ENCODE data around the gene MYO16. TPM values are rescaled to one million over a fixed set of nuclear protein-coding genes. Genes with fewer than 3 reads are reported as not detected.

Gene MYO16
- total RNA-seq (0.19 TPM), polyA plus RNA-seq (0.16 TPM)
- long read RNA-seq, donor 1 = 0 reads
- long read RNA-seq, donor 2 = 0 reads
- long read RNA-seq, donor 3 = 0 reads
- long read RNA-seq, donor 4 = 0 reads
- long read RNA-seq, donor 5 = 0 reads
- long read RNA-seq, donor 6 = 0 reads
- long read RNA-seq, donor 7 = 0 reads
- long read RNA-seq, donor 8 = 0 reads
- long read RNA-seq, donor 9 = 0 reads
- long read RNA-seq, donor 10 = 0 reads

GRCh38 chr13:108629181-108629752 lies at the start of gene MYO16:
TSS of gene MYO16 (plus strand) at chr13:108629611. CDS start at chr13:108629845, 234 bp downstream.
- Histone ChIP-seq H3K36me3 (ENCODE audit: control insufficient read depth in 2 of 2, insufficient read depth in 2 of 2, low read length in 1 of 2) (no peaks in the 10 kb centered on the region), H3K27me3 (ENCODE audit: control insufficient read depth in 2 of 2, insufficient read depth in 1 of 2, low read length in 1 of 2) (no peaks in the 10 kb centered on the region), H3K4me1 (ENCODE audit: control insufficient read depth in 2 of 2, insufficient read depth in 2 of 2, low read length in 2 of 2) (no peaks in the 10 kb centered on the region), H3K4me3 (ENCODE audit: low read length in 2 of 2) (no peak within 1 kb of the TSS), H3K27ac (ENCODE audit: low read depth in 1 of 2, low read length in 1 of 2) (no peak within 1 kb of the TSS), H3K9me3 (ENCODE audit: control insufficient read depth in 2 of 2, insufficient read depth in 1 of 2, low read length in 1 of 2) (no peaks in the 10 kb centered on the region)
- 54% methylated on average over 11 of the region's 11 CpGs for WGBS
- no peak for DNase-seq (ENCODE audit: low read depth in 6 of 9, low spot score in 9 of 9)

- H3K4me3 ChIP-seq (ENCODE audit: low read length in 2 of 2) = no peak overlapping the region
- no peaks in the 10 kb centered on the region for H3K4me1 ChIP-seq (ENCODE audit: control insufficient read depth in 2 of 2, insufficient read depth in 2 of 2, low read length in 2 of 2)
- DNase-seq (ENCODE audit: low read depth in 6 of 9, low spot score in 9 of 9) = no peak
- 91% methylated on average over 3 of the region's 3 CpGs for WGBS
- no peaks in the 10 kb centered on the region for H3K27me3 ChIP-seq (ENCODE audit: control insufficient read depth in 2 of 2, insufficient read depth in 1 of 2, low read length in 1 of 2)
- no peaks in the 10 kb centered on the region for H3K9me3 ChIP-seq (ENCODE audit: control insufficient read depth in 2 of 2, insufficient read depth in 1 of 2, low read length in 1 of 2)
- H3K27ac ChIP-seq (ENCODE audit: low read depth in 1 of 2, low read length in 1 of 2) = no peak overlapping the region
- H3K36me3 ChIP-seq (ENCODE audit: control insufficient read depth in 2 of 2, insufficient read depth in 2 of 2, low read length in 1 of 2) = no peaks in the 10 kb centered on the region
Measured at GRCh38 chr13:108586826-108587225, 42.6 kb upstream of the MYO16 start.

GRCh38 chr13:108588516-108588915 lies 40.9 kb upstream of the MYO16 start:
- no peak overlapping the region for H3K27ac ChIP-seq (ENCODE audit: low read depth in 1 of 2, low read length in 1 of 2)
- no peak for DNase-seq (ENCODE audit: low read depth in 6 of 9, low spot score in 9 of 9)
- no peaks in the 10 kb centered on the region for H3K9me3 ChIP-seq (ENCODE audit: control insufficient read depth in 2 of 2, insufficient read depth in 1 of 2, low read length in 1 of 2)
- no peaks in the 10 kb centered on the region for H3K4me1 ChIP-seq (ENCODE audit: control insufficient read depth in 2 of 2, insufficient read depth in 2 of 2, low read length in 2 of 2)
- no peak overlapping the region for H3K4me3 ChIP-seq (ENCODE audit: low read length in 2 of 2)
- 77% methylated on average over 3 of the region's 3 CpGs for WGBS
- H3K36me3 ChIP-seq (ENCODE audit: control insufficient read depth in 2 of 2, insufficient read depth in 2 of 2, low read length in 1 of 2) = no peaks in the 10 kb centered on the region
- no peaks in the 10 kb centered on the region for H3K27me3 ChIP-seq (ENCODE audit: control insufficient read depth in 2 of 2, insufficient read depth in 1 of 2, low read length in 1 of 2)

GRCh38 chr13:108594153-108594552 lies 35.3 kb upstream of the MYO16 start:
- no peak for DNase-seq (ENCODE audit: low read depth in 6 of 9, low spot score in 9 of 9)
- Histone ChIP-seq H3K4me3 (ENCODE audit: low read length in 2 of 2) (no peak overlapping the region), H3K27me3 (ENCODE audit: control insufficient read depth in 2 of 2, insufficient read depth in 1 of 2, low read length in 1 of 2) (no peaks in the 10 kb centered on the region), H3K27ac (ENCODE audit: low read depth in 1 of 2, low read length in 1 of 2) (no peak overlapping the region), H3K36me3 (ENCODE audit: control insufficient read depth in 2 of 2, insufficient read depth in 2 of 2, low read length in 1 of 2) (no peaks in the 10 kb centered on the region), H3K9me3 (ENCODE audit: control insufficient read depth in 2 of 2, insufficient read depth in 1 of 2, low read length in 1 of 2) (no peaks in the 10 kb centered on the region), H3K4me1 (ENCODE audit: control insufficient read depth in 2 of 2, insufficient read depth in 2 of 2, low read length in 2 of 2) (no peaks in the 10 kb centered on the region)
- 25% methylated on average over 3 of the region's 3 CpGs for WGBS

- Histone ChIP-seq H3K27ac (ENCODE audit: low read depth in 1 of 2, low read length in 1 of 2) (no peak overlapping the region), H3K4me1 (ENCODE audit: control insufficient read depth in 2 of 2, insufficient read depth in 2 of 2, low read length in 2 of 2) (no peaks in the 10 kb centered on the region), H3K9me3 (ENCODE audit: control insufficient read depth in 2 of 2, insufficient read depth in 1 of 2, low read length in 1 of 2) (no peaks in the 10 kb centered on the region), H3K4me3 (ENCODE audit: low read length in 2 of 2) (no peak overlapping the region), H3K27me3 (ENCODE audit: control insufficient read depth in 2 of 2, insufficient read depth in 1 of 2, low read length in 1 of 2) (no peaks in the 10 kb centered on the region), H3K36me3 (ENCODE audit: control insufficient read depth in 2 of 2, insufficient read depth in 2 of 2, low read length in 1 of 2) (no peaks in the 10 kb centered on the region)
- no peak for DNase-seq (ENCODE audit: low read depth in 6 of 9, low spot score in 9 of 9)
- 65% methylated on average over 13 of the region's 13 CpGs for WGBS
Measured at GRCh38 chr13:108595436-108596274, 33.8 kb upstream of the MYO16 start.

- Histone ChIP-seq H3K4me3 (ENCODE audit: low read length in 2 of 2) (no peak overlapping the region), H3K27ac (ENCODE audit: low read depth in 1 of 2, low read length in 1 of 2) (no peak overlapping the region), H3K9me3 (ENCODE audit: control insufficient read depth in 2 of 2, insufficient read depth in 1 of 2, low read length in 1 of 2) (no peaks in the 10 kb centered on the region), H3K4me1 (ENCODE audit: control insufficient read depth in 2 of 2, insufficient read depth in 2 of 2, low read length in 2 of 2) (no peaks in the 10 kb centered on the region), H3K27me3 (ENCODE audit: control insufficient read depth in 2 of 2, insufficient read depth in 1 of 2, low read length in 1 of 2) (no peaks in the 10 kb centered on the region), H3K36me3 (ENCODE audit: control insufficient read depth in 2 of 2, insufficient read depth in 2 of 2, low read length in 1 of 2) (no peaks in the 10 kb centered on the region)
- DNase-seq (ENCODE audit: low read depth in 6 of 9, low spot score in 9 of 9) = no peak
- 79% methylated on average over 5 of the region's 5 CpGs for WGBS
Measured at GRCh38 chr13:108597943-108598342, 31.5 kb upstream of the MYO16 start.

GRCh38 chr13:108606424-108606823 lies 23.0 kb upstream of the MYO16 start:
- WGBS = 100% methylated on average over 2 of the region's 2 CpGs
- peaks cover 0 to 6% of the 10 kb centered on the region in 2 donors for H3K9me3 ChIP-seq (ENCODE audit: control insufficient read depth in 2 of 2, insufficient read depth in 1 of 2, low read length in 1 of 2)
- H3K36me3 ChIP-seq (ENCODE audit: control insufficient read depth in 2 of 2, insufficient read depth in 2 of 2, low read length in 1 of 2) = no peaks in the 10 kb centered on the region
- H3K27me3 ChIP-seq (ENCODE audit: control insufficient read depth in 2 of 2, insufficient read depth in 1 of 2, low read length in 1 of 2) = no peaks in the 10 kb centered on the region
- no peaks in the 10 kb centered on the region for H3K4me1 ChIP-seq (ENCODE audit: control insufficient read depth in 2 of 2, insufficient read depth in 2 of 2, low read length in 2 of 2)
- DNase-seq (ENCODE audit: low read depth in 6 of 9, low spot score in 9 of 9) = no peak
- no peak overlapping the region for H3K27ac ChIP-seq (ENCODE audit: low read depth in 1 of 2, low read length in 1 of 2)
- no peak overlapping the region for H3K4me3 ChIP-seq (ENCODE audit: low read length in 2 of 2)

- Histone ChIP-seq H3K27me3 (ENCODE audit: control insufficient read depth in 2 of 2, insufficient read depth in 1 of 2, low read length in 1 of 2) (no peaks in the 10 kb centered on the region), H3K4me1 (ENCODE audit: control insufficient read depth in 2 of 2, insufficient read depth in 2 of 2, low read length in 2 of 2) (no peaks in the 10 kb centered on the region), H3K27ac (ENCODE audit: low read depth in 1 of 2, low read length in 1 of 2) (no peak overlapping the region), H3K4me3 (ENCODE audit: low read length in 2 of 2) (no peak overlapping the region), H3K9me3 (ENCODE audit: control insufficient read depth in 2 of 2, insufficient read depth in 1 of 2, low read length in 1 of 2) (peaks cover 0 to 6% of the 10 kb centered on the region in 2 donors), H3K36me3 (ENCODE audit: control insufficient read depth in 2 of 2, insufficient read depth in 2 of 2, low read length in 1 of 2) (no peaks in the 10 kb centered on the region)
- WGBS = 85% methylated on average over 7 of the region's 7 CpGs
- no peak for DNase-seq (ENCODE audit: low read depth in 6 of 9, low spot score in 9 of 9)
Measured at GRCh38 chr13:108609353-108609752, 20.1 kb upstream of the MYO16 start.

- no peak overlapping the region for H3K27ac ChIP-seq (ENCODE audit: low read depth in 1 of 2, low read length in 1 of 2)
- H3K27me3 ChIP-seq (ENCODE audit: control insufficient read depth in 2 of 2, insufficient read depth in 1 of 2, low read length in 1 of 2) = no peaks in the 10 kb centered on the region
- H3K9me3 ChIP-seq (ENCODE audit: control insufficient read depth in 2 of 2, insufficient read depth in 1 of 2, low read length in 1 of 2) = peaks cover 0 to 6% of the 10 kb centered on the region in 2 donors
- H3K4me3 ChIP-seq (ENCODE audit: low read length in 2 of 2) = no peak overlapping the region
- H3K4me1 ChIP-seq (ENCODE audit: control insufficient read depth in 2 of 2, insufficient read depth in 2 of 2, low read length in 2 of 2) = no peaks in the 10 kb centered on the region
- H3K36me3 ChIP-seq (ENCODE audit: control insufficient read depth in 2 of 2, insufficient read depth in 2 of 2, low read length in 1 of 2) = no peaks in the 10 kb centered on the region
- DNase-seq (ENCODE audit: low read depth in 6 of 9, low spot score in 9 of 9) = no peak
- WGBS = 95% methylated on average over 4 of the region's 4 CpGs
Measured at GRCh38 chr13:108610507-108610906, 18.9 kb upstream of the MYO16 start.
